GM21526 (cell line): Measurements from ENCODE around the gene NPHP4.

Experiments
- ATAC-seq: cut with Tn5 transposase; IDR thresholded peaks from one replicate; pipeline ENCODE4 v1.9.1; 2021; ENCODE audit warnings: moderate library complexity; ENCODE audit not compliant: unreplicated experiment, low FRiP score

The NPHP4 gene

DNA sequence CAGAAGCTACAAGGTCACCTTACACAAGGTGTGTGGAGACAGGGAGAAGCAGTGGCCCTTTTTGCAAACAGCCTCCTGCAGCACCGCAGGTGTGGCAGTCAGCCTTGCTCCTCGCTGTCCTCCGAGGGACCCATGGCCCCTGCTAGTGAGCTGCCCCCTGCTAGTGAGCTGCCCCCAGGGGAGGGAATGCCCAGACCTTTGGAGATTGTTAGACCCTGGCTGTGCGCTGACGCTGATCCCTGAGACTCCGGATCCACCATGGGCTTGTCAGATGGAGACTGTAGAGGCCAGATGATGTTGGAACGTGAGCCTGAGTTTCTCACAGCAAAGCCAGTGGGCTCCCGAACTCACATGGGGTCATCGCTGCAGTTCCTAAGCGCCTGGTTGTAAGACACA, 172.2 kb downstream of the NPHP4 start:
- ATAC-seq: no peak

DNA sequence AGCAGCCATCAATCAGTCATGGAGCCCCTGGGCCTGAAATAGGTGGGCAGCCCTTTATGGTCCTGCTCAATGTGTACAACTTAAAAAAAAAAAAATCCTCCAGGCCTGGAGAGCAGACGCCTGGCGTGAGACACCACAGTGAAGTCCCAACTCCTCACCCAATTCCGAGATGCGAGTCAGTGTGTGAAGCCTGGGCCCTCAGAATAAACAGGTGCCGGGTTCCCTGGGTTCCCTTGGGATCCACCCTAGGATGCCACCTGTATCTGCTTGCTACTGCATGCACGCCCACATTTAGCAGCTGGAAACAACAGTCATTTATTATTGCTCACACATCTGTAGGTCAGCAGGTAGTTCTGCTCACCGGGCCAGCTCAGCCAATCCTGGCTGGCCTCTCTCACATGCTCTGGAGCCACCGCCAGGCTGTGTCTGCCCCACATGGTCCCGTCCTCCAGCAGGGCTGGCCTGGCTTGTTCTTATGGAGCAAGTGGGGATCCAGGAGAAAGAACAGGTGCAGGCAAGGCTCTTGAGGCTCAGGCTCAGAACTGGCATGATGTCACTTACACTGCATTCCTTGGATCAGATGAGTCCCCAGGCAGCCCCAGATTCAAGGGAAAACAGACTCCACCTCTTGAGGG, 172.7 kb downstream of the NPHP4 start:
- no peak for ATAC-seq

DNA sequence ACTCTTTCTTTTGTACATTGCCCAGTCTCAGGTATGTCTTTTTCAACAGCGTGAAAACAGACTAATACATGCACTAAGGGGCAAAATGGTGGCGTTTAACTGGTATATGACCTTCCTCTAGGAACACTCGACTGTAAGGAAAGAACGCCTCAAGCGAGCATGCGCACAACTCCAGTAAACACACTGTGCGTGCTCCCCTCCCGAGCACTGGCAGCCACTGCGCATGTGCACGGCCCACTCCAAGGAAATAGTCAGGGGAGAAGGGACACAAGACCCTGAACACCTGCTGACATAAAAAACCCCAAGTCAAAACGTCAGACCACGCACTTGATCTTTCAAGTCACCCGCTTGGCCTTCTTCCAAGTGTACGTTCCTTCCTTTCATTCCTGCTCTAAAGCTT, 173.5 kb downstream of the NPHP4 start:
- ATAC-seq: no peak

DNA sequence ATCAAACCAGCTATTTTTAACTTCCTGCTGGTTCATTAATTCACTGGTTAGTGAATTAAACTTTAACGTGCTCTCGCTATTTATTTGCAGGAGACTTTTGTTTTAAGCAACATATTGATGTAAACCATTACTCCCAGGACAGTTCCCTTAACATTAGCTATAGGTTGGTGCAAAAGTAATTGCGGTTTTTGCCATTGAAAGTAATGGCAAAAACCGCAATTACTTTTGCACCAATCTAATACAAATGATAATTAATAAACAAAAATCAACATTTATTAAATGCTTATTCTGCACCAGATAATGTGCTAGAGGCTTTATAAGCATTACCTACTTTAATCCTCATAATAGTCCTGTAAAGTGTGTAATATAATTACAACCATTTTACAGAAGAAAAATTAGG, 176.5 kb downstream of the NPHP4 start:
- ATAC-seq: no peak

DNA sequence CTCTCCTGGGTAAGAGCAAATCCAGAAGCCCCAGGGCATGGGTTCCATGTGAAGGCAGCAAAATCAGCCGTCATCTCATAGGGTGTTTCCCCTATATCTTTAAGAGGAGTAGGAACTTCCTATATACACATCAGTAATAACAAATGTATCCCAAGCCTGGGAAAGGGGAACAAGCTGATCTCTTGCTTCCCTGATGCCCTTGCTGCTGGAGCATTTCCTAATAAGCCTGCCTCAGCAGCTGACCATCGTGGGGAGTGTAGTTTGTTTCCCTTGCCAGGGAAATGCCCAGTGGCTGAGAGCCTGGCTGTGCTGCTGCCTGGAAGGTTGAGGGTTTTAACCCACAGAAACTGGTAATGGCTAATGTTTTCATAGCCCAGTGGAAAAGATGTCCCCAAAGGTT, 177.0 kb downstream of the NPHP4 start:
- ATAC-seq: no peak

DNA sequence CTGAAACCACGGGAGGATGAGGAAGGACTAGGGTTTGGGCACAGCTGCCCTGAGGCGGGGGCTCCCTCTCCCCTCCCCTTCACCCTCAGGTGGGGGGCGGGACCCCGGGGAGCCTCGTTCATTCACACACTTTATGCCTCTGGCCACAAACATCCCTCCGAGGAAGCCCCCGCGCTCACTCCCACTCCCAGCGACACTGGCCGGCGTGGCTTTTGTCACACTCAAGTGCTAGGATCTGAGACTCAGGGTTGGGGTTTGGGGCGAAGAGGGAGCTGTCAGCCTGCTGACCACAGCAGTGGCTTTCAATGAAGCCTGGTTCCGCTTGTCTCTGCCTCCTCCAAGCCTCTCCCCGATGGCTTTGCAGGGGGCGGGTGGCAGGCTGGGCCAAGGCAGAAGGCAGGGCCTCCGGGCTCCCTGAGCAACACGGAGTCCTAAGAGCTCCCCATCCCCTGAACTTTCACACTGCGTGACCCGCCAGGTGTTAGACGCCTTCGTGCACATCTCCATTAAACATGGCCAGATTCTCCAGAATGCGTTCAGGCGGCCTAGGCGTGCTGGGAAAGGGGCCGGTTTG, 178.1 kb downstream of the NPHP4 start:
- no peak for ATAC-seq

DNA sequence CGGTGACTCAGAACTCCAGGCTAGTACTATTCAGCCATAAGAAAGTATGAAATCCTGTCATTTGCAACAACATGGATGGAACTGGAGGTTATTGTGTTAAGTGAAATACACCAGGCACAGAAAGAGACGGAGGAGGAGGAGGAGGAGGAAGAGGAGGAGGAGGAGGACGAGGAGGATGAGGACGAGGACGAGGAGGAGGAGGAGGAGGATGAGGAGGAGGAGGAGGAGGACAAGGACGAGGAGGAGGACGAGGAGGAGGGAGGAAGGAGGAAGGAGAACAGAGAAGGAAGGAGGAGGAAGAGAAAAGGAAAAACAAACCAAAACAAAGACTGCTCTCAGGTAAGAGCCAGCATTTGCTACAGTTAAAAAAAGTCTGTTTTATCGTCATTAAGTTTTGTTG, 178.7 kb downstream of the NPHP4 start:
- no peak for ATAC-seq
